Measurements from ENCODE around the gene ABCA7.
A peak's percentile ranks its signal among the peaks of the same experiment; 100 is the strongest.

Gene ABCA7

DNA sequence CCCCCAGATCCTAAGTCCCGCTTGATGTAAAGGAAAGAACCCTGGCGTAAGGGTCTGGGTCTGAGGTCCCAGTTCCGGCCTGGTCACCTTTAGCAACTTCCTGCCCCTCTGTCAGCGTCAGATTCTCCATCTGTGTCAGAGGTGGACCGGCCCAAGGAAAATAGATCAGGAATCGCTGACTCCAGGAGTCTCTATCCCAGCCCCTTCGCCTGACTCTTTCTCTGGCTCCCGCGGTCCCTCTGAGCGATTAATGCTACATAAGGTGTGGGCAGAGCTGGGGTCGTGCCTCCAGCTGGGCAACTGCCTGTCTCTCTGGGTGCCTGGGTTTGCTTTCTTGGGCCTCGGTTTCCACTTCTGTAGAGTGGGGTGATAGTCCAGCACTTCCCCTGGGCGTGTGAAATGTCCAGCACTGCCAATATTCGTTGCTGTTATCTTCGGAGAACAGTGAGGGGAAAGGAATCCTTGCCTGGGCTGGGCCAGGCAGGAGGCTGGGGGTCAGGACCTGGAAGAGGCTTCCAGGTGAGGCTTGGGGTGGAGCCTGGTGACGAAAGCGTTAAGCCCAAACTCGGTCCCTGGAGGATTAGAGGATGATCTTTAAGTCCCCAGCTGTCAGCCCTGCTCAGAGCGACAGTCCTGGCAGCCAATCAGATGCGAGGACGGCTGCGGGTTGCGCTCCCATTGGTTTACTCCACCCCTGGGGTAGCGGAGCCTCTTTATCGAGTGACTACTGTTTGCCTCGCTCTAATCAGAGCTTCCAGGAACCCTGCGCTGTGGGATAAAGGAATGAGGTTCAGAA is 767 bp downstream of the ABCA7 start:
- DNase-seq (ENCODE audit: low spot score) = peak; percentile 92

- no peak for DNase-seq (ENCODE audit: low spot score)
Measured at GRCh38 chr19:1041272-1041834, 1.4 kb downstream of the ABCA7 start.

GRCh38 chr19:1041835-1042685 is 2.2 kb downstream of the ABCA7 start:
- DNase-seq (ENCODE audit: low spot score) = no peak

DNA sequence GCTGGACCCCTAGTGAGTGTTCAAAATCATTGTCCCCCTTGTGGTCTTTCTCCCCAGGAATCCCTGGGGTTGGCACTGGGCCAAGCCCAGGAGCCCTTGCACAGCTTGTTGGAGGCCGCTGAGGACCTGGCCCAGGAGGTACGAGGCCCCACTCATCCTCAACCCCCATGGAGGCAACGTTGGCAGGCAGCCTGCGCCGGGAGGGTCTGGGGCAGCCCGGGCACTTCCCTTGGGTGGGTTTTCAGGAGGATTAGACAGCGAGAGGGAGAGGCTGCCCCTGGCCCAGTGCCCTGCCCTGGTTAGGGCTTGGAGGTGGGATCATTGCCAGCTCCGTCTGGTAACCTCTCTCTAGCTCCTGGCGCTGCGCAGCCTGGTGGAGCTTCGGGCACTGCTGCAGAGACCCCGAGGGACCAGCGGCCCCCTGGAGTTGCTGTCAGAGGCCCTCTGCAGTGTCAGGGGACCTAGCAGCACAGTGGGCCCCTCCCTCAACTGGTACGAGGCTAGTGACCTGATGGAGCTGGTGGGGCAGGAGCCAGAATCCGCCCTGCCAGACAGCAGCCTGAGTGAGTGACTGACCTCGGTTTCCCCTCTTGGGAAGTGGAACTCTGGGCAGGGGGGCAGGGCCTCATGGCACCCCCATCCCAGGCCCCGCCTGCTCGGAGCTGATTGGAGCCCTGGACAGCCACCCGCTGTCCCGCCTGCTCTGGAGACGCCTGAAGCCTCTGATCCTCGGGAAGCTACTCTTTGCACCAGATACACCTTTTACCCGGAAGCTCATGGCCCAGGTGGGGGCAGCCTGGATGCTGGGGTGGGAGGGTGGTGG is 3.0 kb downstream of the ABCA7 start:
- no peak for DNase-seq (ENCODE audit: low spot score)

DNA sequence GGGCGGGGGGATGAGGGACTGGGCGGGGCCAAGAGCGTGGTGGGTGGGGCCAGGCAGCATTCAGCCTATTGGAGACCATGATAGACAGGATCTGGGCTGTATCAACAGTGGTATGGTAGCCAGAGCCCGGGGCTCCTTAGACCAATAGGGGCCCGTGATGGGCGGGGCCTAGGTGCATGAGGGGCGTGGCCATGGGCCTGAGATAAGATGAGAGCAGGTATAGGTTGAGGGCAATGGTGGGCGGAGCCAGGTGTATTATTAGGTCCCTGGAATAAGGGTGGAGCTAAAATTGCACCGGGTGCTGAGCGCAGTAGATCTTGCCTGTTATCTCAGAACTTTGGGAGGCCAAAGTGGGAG is 5.3 kb downstream of the ABCA7 start:
- no peak for DNase-seq (ENCODE audit: low spot score)

- no peak for DNase-seq (ENCODE audit: low spot score)
Measured at GRCh38 chr19:1046117-1046626, 6.3 kb downstream of the ABCA7 start.

DNA sequence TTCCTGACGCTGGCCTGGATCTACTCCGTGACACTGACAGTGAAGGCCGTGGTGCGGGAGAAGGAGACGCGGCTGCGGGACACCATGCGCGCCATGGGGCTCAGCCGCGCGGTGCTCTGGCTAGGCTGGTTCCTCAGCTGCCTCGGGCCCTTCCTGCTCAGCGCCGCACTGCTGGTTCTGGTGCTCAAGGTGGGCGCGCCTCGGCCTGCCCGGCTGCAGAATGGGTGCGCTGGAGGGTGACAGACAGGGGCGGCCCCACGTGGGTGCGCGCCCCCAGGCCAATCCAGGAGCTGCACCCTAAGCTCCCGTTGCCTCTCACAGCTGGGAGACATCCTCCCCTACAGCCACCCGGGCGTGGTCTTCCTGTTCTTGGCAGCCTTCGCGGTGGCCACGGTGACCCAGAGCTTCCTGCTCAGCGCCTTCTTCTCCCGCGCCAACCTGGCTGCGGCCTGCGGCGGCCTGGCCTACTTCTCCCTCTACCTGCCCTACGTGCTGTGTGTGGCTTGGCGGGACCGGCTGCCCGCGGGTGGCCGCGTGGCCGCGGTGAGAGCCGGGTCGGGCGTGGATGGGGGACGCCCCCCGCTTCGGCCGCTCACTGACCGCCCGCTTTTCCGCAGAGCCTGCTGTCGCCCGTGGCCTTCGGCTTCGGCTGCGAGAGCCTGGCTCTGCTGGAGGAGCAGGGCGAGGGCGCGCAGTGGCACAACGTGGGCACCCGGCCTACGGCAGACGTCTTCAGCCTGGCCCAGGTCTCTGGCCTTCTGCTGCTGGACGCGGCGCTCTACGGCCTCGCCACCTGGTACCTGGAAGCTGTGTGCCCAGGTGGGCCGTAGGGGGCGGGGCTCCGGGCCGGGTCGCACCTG is 7.2 kb downstream of the ABCA7 start:
- DNase-seq (ENCODE audit: low spot score) = no peak

DNA sequence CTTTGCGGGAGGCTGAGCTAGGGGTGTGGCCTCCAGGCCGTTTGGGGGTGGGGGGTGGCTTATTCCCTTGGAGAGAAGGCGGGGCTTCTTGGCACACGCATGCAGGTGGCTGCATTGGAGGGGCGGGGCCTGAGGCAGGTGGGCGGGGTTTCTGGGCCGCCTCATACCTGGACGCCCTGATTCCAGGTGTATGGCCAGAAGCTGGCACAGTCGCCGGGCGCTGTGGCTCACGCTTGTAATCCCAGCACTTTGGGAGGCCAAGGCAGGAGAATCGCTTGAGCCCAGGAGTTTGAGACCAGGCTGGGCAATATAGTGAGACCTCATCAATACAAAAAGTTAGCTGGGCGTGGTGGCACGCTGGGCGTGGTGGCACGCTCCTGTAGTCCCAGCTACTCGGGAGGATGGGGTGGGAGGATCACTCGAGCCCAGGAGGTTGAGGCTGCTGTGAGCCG is 7.8 kb downstream of the ABCA7 start:
- no peak for DNase-seq (ENCODE audit: low spot score)

DNA sequence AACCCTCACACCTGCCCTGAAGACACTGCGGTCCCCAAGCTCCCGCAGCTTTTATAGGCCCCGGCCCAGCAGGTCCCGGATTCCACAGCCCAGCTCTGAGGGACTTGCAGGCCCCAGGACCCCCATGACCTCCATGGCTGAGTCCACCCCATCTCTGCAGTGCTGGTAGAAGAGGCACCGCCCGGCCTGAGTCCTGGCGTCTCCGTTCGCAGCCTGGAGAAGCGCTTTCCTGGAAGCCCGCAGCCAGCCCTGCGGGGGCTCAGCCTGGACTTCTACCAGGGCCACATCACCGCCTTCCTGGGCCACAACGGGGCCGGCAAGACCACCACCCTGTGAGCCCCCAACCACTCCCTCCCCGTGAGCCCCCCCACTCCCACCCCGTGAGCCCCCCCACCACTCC is 9.2 kb downstream of the ABCA7 start:
- DNase-seq (ENCODE audit: low spot score) = no peak

- no peak for DNase-seq (ENCODE audit: low spot score)
Measured at GRCh38 chr19:1049800-1050199, 9.9 kb downstream of the ABCA7 start.

DNA sequence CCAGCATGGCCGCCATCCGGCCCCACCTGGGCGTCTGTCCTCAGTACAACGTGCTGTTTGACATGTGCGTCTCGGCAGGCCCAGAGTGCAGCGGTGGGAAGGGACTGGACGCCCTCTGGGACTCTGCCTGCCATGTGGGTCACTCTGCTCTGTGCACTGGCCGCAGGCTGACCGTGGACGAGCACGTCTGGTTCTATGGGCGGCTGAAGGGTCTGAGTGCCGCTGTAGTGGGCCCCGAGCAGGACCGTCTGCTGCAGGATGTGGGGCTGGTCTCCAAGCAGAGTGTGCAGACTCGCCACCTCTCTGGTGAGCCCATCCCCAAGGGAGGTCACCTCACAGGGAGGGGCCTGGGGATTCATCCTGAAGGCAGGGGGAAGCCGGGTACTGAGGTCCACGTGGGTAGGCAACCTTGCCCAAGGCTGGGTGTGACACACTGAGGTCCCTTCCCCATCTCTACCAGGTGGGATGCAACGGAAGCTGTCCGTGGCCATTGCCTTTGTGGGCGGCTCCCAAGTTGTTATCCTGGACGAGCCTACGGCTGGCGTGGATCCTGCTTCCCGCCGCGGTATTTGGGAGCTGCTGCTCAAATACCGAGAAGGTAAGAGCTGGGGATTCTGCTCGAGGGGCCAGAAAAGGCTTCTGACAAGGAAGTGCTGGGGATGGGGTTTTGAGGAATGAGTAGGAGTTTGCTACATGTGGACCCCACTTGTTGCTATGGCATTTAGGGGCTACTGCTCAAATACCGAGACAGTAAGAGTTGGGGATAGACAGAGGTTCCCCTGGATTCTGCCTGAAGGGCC is 11.3 kb downstream of the ABCA7 start:
- no peak for DNase-seq (ENCODE audit: low spot score)

DNA sequence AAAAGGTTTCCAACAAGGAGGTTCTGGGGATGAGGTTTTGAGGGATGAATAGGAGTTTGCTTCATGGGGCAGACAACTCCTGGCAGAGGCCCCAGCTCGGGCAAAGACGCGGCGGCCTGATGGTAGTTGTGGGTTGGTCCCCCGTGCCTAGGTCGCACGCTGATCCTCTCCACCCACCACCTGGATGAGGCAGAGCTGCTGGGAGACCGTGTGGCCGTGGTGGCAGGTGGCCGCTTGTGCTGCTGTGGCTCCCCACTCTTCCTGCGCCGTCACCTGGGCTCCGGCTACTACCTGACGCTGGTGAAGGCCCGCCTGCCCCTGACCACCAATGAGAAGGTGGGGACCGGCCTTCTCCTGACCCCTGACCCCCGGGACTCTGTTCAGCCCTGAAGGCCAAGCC is 11.9 kb downstream of the ABCA7 start:
- no peak for DNase-seq (ENCODE audit: low spot score)

DNA sequence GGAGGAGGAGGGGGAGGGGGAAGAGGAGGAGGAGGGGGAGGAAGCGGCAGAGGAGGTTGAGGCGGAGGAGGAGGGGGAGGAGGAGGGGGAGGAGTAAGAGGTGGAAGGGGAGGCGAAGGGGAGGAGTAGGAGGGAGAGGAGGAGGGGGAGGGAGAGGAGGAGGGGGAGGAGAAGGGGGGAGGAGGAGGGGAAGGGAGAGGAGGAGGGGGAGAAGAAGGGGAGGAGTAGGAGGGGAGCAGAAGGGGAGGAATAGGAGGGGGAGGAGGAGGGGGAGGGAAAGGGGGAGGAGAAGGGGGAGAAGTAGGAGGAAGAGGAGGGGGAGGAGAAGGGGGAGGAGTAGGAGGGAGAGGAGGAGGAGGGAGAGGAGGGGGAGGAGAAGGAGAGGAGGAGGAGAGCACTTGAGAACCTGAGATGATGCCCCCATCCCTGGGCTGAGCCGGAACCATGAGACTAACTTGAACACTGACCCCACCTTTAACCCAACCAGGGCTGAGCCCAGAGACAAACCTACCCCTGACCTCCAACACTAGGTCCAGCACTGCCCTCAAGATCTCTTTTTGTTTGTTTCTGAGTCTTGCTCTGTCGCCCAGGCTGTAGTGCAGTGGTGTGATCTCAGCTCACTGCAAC is 12.6 kb downstream of the ABCA7 start:
- no peak for DNase-seq (ENCODE audit: low spot score)

GRCh38 chr19:1053176-1054101 is 13.5 kb downstream of the ABCA7 start:
- DNase-seq (ENCODE audit: low spot score) = no peak

GRCh38 chr19:1054102-1055027 is 14.5 kb downstream of the ABCA7 start:
- no peak for DNase-seq (ENCODE audit: low spot score)

- DNase-seq (ENCODE audit: low spot score) = no peak
Measured at GRCh38 chr19:1055028-1055425, 15.1 kb downstream of the ABCA7 start.

DNA sequence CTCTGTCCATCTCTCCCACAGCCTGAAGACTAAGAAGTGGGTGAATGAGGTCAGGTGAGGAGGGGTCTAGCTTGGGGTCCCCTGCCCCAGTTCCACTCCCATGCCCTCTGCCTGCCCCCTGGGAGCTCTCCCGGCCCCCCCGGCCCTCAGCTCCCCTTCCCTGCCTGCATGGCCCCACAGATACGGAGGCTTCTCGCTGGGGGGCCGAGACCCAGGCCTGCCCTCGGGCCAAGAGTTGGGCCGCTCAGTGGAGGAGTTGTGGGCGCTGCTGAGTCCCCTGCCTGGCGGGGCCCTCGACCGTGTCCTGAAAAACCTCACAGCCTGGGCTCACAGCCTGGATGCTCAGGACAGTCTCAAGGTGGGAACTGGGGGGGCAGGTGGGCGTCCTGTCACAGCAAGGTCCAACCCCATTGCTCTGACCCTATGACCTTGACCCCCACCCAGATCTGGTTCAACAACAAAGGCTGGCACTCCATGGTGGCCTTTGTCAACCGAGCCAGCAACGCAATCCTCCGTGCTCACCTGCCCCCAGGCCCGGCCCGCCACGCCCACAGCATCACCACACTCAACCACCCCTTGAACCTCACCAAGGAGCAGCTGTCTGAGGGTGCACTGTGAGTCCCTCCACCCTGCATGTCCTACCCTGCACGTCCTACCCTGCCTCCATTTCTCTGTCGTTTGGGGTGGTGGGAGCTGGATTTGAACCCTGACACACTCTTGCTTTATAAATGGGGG is 16.1 kb downstream of the ABCA7 start:
- DNase-seq (ENCODE audit: low spot score) = no peak

Data from putamen (tissue), 1 donor.